Measurements from ENCODE around the gene CDK3.

DNA sequence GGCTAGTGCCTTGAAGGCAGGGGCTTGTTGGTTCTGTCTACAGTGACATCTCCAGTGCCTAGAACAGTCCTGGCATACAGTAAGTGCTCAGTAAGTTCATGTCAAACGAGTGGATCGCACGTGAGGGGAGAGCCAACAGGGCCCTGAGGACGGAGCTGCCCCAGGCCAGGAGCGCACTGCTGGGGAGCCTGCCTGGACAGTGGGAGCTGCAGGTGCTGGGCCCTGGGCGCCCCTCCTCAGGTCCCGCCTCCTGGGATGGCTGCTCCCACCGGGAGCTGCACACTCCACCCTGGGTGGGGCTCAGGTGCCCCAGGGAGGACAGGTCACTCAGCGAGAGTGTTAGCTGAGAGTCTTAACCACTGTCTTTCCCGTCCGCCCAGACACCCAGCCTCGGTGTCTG is 24.6 kb downstream of the CDK3 start:
- TF ChIP-seq, protein P1, sequence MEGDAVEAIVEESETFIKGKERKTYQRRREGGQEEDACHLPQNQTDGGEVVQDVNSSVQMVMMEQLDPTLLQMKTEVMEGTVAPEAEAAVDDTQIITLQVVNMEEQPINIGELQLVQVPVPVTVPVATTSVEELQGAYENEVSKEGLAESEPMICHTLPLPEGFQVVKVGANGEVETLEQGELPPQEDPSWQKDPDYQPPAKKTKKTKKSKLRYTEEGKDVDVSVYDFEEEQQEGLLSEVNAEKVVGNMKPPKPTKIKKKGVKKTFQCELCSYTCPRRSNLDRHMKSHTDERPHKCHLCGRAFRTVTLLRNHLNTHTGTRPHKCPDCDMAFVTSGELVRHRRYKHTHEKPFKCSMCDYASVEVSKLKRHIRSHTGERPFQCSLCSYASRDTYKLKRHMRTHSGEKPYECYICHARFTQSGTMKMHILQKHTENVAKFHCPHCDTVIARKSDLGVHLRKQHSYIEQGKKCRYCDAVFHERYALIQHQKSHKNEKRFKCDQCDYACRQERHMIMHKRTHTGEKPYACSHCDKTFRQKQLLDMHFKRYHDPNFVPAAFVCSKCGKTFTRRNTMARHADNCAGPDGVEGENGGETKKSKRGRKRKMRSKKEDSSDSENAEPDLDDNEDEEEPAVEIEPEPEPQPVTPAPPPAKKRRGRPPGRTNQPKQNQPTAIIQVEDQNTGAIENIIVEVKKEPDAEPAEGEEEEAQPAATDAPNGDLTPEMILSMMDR (IDR thresholded peaks at IDR 0.05), result no peak
- TF ChIP-seq POLR2A (IDR thresholded peaks at IDR 0.05), result no peak

Data from adrenal gland (tissue), 5 donors.